HFFc6 (cell line): Measurements from ENCODE around the gene PARP15. TPM values are rescaled to one million over a fixed set of nuclear protein-coding genes. Genes with fewer than 3 reads are reported as not detected.

ENCODE experiments used
- DNase-seq: peaks from one replicate; pipeline ENCODE4 v3.0.0-alpha.2; 2018
- H3K27ac Mint-ChIP-seq: 2 replicates; pipeline ENCODE4 v1.8.0; 2020; ENCODE audit warnings: mild to moderate bottlenecking, mixed read lengths
- H3K27me3 Mint-ChIP-seq: 2 replicates; pipeline ENCODE4 v1.8.0; 2021; ENCODE audit warnings: mild to moderate bottlenecking, moderate library complexity, mixed read lengths; ENCODE audit not compliant: insufficient read depth
- H3K36me3 Mint-ChIP-seq: 2 replicates; pipeline ENCODE4 v1.8.0; 2021; ENCODE audit warnings: low read depth, mixed read lengths
- H3K4me1 Mint-ChIP-seq: 2 replicates; pipeline ENCODE4 v1.8.0; 2020; ENCODE audit warnings: low read depth, mixed read lengths
- H3K4me3 Mint-ChIP-seq: 2 replicates; pipeline ENCODE4 v1.8.0; 2020; ENCODE audit warnings: mild to moderate bottlenecking, moderate library complexity, mixed read lengths
- H3K9me3 Mint-ChIP-seq: 2 replicates; pipeline ENCODE4 v1.8.0; 2020; ENCODE audit warnings: mild to moderate bottlenecking, mixed read lengths
- total RNA-seq, 6 experiments: library from RNA; stranded (reverse); fragmentation: NEBNext Ultra II Directional; extraction: Animal tissue kit (Norgen Biotek cat#: 25700); gene quantifications; 2 replicates in 1 of 6; 3 replicates in 5 of 6; pipeline ENCODE4 v1.2.3, GENCODE V29; 2021
- TF ChIP-seq, protein P1 (sequence below): fragments of 200-600 bp; sonication (generic); IDR thresholded peaks from 2 replicates; pipeline ENCODE4 v1.5.0; 2021; ENCODE audit warnings: antibody characterized with exemption, mild to moderate bottlenecking

The PARP15 gene
- total RNA-seq, 6 experiments from 2014 or later: not detected

DNA sequence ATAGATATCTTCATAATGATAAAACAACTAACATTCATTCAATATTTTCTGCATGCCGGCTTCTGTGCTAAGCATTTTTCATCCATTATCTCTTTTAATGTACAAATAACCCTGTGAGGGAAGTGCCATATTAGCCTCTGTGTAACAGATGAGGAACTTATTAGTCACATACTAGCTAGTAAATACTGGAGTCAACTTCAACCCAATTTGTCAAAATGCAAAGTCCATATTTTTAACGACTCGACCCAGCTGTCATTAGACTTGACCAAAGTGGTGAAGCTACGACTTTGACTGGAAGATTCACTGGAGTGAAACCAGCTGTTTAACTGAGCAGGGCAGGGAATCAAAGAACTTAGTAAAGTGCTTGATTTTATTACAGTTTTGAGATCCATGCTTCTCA is 41.6 kb downstream of the PARP15 start:
- Mint-ChIP-seq H3K4me1 (peaks cover 16% of the 10 kb centered on the region), H3K4me3 (no peak overlapping the region), H3K27me3 (peaks cover 36% of the 10 kb centered on the region), H3K27ac (no peak overlapping the region), H3K9me3 (no peaks in the 10 kb centered on the region), H3K36me3 (no peaks in the 10 kb centered on the region)
- peak; percentile 8 for DNase-seq
- TF ChIP-seq, protein P1, sequence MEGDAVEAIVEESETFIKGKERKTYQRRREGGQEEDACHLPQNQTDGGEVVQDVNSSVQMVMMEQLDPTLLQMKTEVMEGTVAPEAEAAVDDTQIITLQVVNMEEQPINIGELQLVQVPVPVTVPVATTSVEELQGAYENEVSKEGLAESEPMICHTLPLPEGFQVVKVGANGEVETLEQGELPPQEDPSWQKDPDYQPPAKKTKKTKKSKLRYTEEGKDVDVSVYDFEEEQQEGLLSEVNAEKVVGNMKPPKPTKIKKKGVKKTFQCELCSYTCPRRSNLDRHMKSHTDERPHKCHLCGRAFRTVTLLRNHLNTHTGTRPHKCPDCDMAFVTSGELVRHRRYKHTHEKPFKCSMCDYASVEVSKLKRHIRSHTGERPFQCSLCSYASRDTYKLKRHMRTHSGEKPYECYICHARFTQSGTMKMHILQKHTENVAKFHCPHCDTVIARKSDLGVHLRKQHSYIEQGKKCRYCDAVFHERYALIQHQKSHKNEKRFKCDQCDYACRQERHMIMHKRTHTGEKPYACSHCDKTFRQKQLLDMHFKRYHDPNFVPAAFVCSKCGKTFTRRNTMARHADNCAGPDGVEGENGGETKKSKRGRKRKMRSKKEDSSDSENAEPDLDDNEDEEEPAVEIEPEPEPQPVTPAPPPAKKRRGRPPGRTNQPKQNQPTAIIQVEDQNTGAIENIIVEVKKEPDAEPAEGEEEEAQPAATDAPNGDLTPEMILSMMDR: no peak

DNA sequence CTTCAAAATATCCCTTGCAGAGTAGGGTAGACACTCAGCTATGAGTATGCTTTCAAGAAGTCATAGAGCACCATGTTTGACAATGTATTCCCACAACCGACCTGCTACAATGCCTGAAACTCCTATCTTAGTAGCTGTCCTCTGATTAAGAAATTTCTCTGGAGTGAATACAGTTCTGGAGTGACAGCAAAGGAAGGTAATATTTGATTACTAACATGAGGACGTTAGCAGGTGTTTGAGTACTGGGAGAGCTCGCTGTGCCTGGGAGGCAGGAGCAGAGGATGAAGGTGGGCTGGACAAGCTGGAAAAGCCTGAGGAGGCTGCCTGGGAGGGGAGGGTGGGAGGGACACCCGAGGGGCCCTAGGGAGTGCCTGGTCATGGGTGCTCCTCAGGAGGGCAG is 42.9 kb downstream of the PARP15 start:
- Mint-ChIP-seq H3K9me3 (no peaks in the 10 kb centered on the region), H3K27ac (no peak overlapping the region), H3K4me3 (no peak overlapping the region), H3K27me3 (peaks cover 40% of the 10 kb centered on the region), H3K36me3 (no peaks in the 10 kb centered on the region), H3K4me1 (peaks cover 16% of the 10 kb centered on the region)
- TF ChIP-seq, protein P1: no peak
- no peak for DNase-seq

DNA sequence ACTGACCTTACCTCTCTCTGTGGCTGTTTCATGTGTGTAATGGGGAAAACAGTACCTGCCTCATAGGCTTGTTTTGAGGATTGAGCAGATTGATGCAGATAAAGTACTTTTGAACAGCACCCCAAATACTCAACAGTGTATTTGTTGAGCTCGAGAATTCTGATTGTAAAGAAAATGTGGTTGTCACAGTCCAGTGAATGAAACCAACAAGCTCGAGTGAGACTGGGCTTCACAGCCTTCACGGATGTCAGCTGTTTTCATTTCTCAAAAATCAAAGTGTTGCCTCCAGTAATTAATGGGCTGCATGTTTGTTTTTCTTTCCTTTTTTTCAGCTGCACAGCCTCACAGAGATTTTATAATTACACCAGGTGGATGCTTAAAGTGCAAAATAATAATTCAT is 43.7 kb downstream of the PARP15 start:
- Mint-ChIP-seq H3K36me3 (no peaks in the 10 kb centered on the region), H3K4me3 (no peak overlapping the region), H3K27ac (no peak overlapping the region), H3K4me1 (peaks cover 16% of the 10 kb centered on the region), H3K9me3 (no peaks in the 10 kb centered on the region), H3K27me3 (peaks cover 44% of the 10 kb centered on the region)
- DNase-seq: no peak
- TF ChIP-seq, protein P1: no peak

DNA sequence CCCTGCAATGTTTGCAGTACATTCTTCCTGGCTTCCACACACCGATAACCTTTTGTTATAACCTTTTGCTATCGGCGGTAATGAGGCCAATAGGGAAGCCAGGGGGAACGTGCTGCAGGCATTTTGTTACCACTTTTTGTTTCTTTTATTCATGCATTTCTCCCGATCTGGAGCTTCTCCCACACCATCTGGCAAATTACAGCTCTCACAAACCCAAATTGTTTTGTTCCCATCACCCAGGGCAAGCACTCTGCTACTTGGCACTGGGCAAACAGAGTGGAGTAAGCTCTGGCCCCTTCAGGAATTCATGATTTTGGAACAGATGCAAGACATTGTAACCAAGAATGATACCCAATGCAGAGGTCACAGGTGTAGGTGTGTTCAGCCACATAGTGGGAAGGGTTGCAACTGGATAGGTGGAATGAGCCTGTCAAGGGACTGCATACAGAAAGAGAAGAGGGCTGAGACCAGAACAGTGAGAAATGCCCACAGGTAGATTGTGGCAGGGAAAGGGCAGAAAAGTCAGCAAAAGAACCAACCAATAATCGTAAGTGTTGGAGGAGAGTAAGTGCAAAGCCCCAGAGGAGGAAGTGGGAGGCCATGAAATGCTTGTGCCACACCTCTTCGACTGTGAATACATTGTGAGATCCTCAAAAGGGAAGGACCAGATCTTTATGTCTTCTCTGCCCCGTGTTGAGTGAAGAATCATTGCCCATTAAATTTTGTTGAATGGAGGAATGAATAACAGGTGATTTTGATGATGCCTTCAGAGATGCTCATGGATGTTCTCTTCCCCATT is 45.8 kb downstream of the PARP15 start:
- H3K4me1 Mint-ChIP-seq: peaks cover 13% of the 10 kb centered on the region
- no peak overlapping the region for H3K27ac Mint-ChIP-seq
- H3K27me3 Mint-ChIP-seq: peaks cover 37% of the 10 kb centered on the region
- no peak for DNase-seq
- H3K36me3 Mint-ChIP-seq: no peaks in the 10 kb centered on the region
- TF ChIP-seq, protein P1: no peak
- no peak overlapping the region for H3K4me3 Mint-ChIP-seq
- H3K9me3 Mint-ChIP-seq: no peaks in the 10 kb centered on the region

DNA sequence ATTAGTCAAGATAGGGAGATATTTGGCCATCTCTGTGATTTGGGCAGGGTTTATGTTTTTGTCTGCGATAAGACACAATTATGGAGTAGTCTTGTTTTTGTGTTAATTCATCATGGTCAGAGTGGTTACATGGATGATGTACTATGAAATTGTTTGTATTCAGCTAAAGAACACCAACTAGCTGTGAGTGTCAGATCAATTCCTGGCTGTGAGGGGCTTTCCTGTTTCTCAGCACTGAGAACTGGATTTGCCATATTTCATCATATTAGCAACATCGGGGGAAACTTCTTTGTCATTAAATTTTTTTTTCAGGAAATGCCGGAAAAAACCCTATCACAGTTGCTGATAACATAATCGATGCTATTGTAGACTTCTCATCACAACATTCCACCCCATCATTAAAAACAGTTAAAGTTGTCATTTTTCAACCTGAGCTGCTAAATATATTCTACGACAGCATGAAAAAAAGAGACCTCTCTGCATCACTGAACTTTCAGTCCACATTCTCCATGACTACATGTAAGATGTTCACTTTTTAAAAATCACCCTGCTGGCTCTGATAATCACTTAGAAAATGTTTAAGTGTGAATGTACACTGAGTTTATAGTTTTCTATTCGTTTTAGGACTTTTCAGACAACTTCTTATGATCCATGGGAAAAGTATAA is 49.2 kb downstream of the PARP15 start:
- H3K36me3 Mint-ChIP-seq: no peaks in the 10 kb centered on the region
- no peaks in the 10 kb centered on the region for H3K4me1 Mint-ChIP-seq
- H3K27me3 Mint-ChIP-seq: peaks cover 39% of the 10 kb centered on the region
- TF ChIP-seq, protein P1: no peak
- no peaks in the 10 kb centered on the region for H3K9me3 Mint-ChIP-seq
- no peak for DNase-seq
- H3K4me3 Mint-ChIP-seq: no peak overlapping the region
- H3K27ac Mint-ChIP-seq: no peak overlapping the region
